Osteoblast (primary cell): Measurements from ENCODE around the gene SUN1. TPM values are rescaled to one million over a fixed set of nuclear protein-coding genes. Genes with fewer than 3 reads are reported as not detected.

ENCODE experiments used
- DNase-seq: peaks from one replicate; pipeline ENCODE4 v3.0.0; 2011; ENCODE audit warnings: low spot score, mixed read lengths; ENCODE audit not compliant: insufficient read length; ENCODE audit errors: missing footprints
- H2AFZ ChIP-seq: 2 replicates; pipeline ENCODE4 v1.6.0; 2011; ENCODE audit warnings: mild to moderate bottlenecking, low read length
- H3K27ac ChIP-seq: 2 replicates; pipeline ENCODE4 v1.5.1; 2011; ENCODE audit warnings: mild to moderate bottlenecking, low read depth, low read length, moderate library complexity
- H3K27me3 ChIP-seq: 2 replicates; pipeline ENCODE4 v1.6.0; 2012; ENCODE audit warnings: mild to moderate bottlenecking, control low read depth, inconsistent platforms, low read length, moderate library complexity; ENCODE audit not compliant: insufficient read depth
- H3K36me3 ChIP-seq: 2 replicates; pipeline ENCODE4 v1.5.1; 2011; ENCODE audit warnings: mild to moderate bottlenecking, low read length, control low read depth, moderate library complexity; ENCODE audit not compliant: insufficient read depth
- H3K4me1 ChIP-seq: 2 replicates; pipeline ENCODE4 v1.5.1; 2011; ENCODE audit warnings: mild to moderate bottlenecking, low read length, control low read depth, moderate library complexity; ENCODE audit not compliant: insufficient read depth
- H3K4me2 ChIP-seq: 2 replicates; pipeline ENCODE4 v1.6.0; 2011; ENCODE audit warnings: mild to moderate bottlenecking, low read length; ENCODE audit not compliant: insufficient read depth
- H3K4me3 ChIP-seq: fragments of 200-600 bp; sonication (generic); 3 replicates; pipeline ENCODE4 v1.5.1; 2012; ENCODE audit warnings: mild to moderate bottlenecking, low read length, inconsistent platforms; ENCODE audit not compliant: insufficient read depth
- H3K79me2 ChIP-seq: 2 replicates; pipeline ENCODE4 v1.6.0; 2012; ENCODE audit warnings: mild to moderate bottlenecking, low read length, control low read depth, inconsistent platforms; ENCODE audit not compliant: insufficient read depth
- H3K9me3 ChIP-seq: 2 replicates; pipeline ENCODE4 v1.5.1; 2011; ENCODE audit warnings: low read depth, low read length, control low read depth
- H4K20me1 ChIP-seq: 2 replicates; pipeline ENCODE4 v1.6.0; 2012; ENCODE audit warnings: mild to moderate bottlenecking, low read length, control low read depth; ENCODE audit not compliant: insufficient read depth
- CTCF ChIP-seq: IDR thresholded peaks from 2 replicates; pipeline ENCODE4 v1.5.1; 2011; ENCODE audit warnings: mild to moderate bottlenecking, low read depth, low read length, moderate library complexity; ENCODE audit errors: extremely low read depth
- total RNA-seq: library from RNA; depleted of rRNA; stranded (reverse); fragments of >200 nt; gene quantifications from 2 replicates; pipeline ENCODE4 v1.2.3, GENCODE V29; 2012

SUN1 gene
- total RNA-seq, 1 donor: 126 TPM

- H3K27me3 ChIP-seq: no peaks in the 10 kb centered on the region
- H3K36me3 ChIP-seq: peaks cover 51% of the 10 kb centered on the region
These were observed 22.0 kb downstream of the SUN1 start for GRCh38 chr7:854118-854775.

GRCh38 chr7:855686-856369, 23.6 kb downstream of the SUN1 start:
- Histone ChIP-seq H3K79me2 (no peaks in the 10 kb centered on the region), H3K27ac (no peak overlapping the region), H3K4me2 (no peak overlapping the region), H4K20me1 (peaks cover 3% of the 10 kb centered on the region), H3K36me3 (peaks cover 57% of the 10 kb centered on the region), H3K9me3 (no peaks in the 10 kb centered on the region), H3K4me1 (no peaks in the 10 kb centered on the region), H3K27me3 (no peaks in the 10 kb centered on the region), H3K4me3 (no peak overlapping the region), H2AFZ (no peak overlapping the region)
- DNase-seq: peak; percentile 77
- TF ChIP-seq CTCF: no peak

More at GRCh38 chr7:854118-854775, 22.0 kb downstream of the SUN1 start:
- Histone ChIP-seq H3K4me3 (no peak overlapping the region), H3K9me3 (no peaks in the 10 kb centered on the region), H3K4me1 (no peaks in the 10 kb centered on the region), H3K4me2 (no peak overlapping the region), H3K79me2 (peaks cover 6% of the 10 kb centered on the region), H2AFZ (no peak overlapping the region), H4K20me1 (peaks cover 3% of the 10 kb centered on the region), H3K27ac (no peak overlapping the region)
- no peak for TF ChIP-seq CTCF
- DNase-seq: peak; percentile 68

- Histone ChIP-seq H3K27ac (no peak overlapping the region), H3K27me3 (no peaks in the 10 kb centered on the region), H3K36me3 (peaks cover 58% of the 10 kb centered on the region), H2AFZ (no peak overlapping the region), H3K79me2 (no peaks in the 10 kb centered on the region), H3K4me3 (no peak overlapping the region), H4K20me1 (peaks cover 3% of the 10 kb centered on the region), H3K4me2 (no peak overlapping the region), H3K9me3 (no peaks in the 10 kb centered on the region), H3K4me1 (no peaks in the 10 kb centered on the region)
- peak; percentile 38 for DNase-seq
- no peak for TF ChIP-seq CTCF
These were observed 24.3 kb downstream of the SUN1 start for GRCh38 chr7:856444-857095.

GRCh38 chr7:857661-858060, 25.4 kb downstream of the SUN1 start:
- TF ChIP-seq CTCF: no peak

More at GRCh38 chr7:857661-858060, 25.4 kb downstream of the SUN1 start:
- H3K4me1 ChIP-seq: no peaks in the 10 kb centered on the region
- H3K4me3 ChIP-seq: no peak overlapping the region
- no peaks in the 10 kb centered on the region for H3K27me3 ChIP-seq
- no peaks in the 10 kb centered on the region for H3K9me3 ChIP-seq
- H3K27ac ChIP-seq: no peak overlapping the region
- peaks cover 3% of the 10 kb centered on the region for H4K20me1 ChIP-seq
- H3K79me2 ChIP-seq: no peaks in the 10 kb centered on the region
- no peak overlapping the region for H3K4me2 ChIP-seq
- peaks cover 63% of the 10 kb centered on the region for H3K36me3 ChIP-seq
- DNase-seq: peak; percentile 6
- no peak overlapping the region for H2AFZ ChIP-seq
